Trophoblast cell (in vitro differentiated cells and primary cell): ENCODE data around the gene LRRC3.

Experiments used
- DNase-seq, 2 donors: peaks; one replicate each; pipeline ENCODE4 v3.0.0-alpha.2; 2016
- H2AFZ ChIP-seq: 2 replicates; pipeline ENCODE4 v1.6.1; 2013; ENCODE audit warnings: low read length, moderate library complexity, mild to moderate bottlenecking; ENCODE audit not compliant: insufficient read depth, poor library complexity
- H2AK5ac ChIP-seq: 2 replicates; pipeline ENCODE4 v1.6.1; 2013; ENCODE audit warnings: mild to moderate bottlenecking, low read length
- H2BK120ac ChIP-seq: 2 replicates; pipeline ENCODE4 v1.6.1; 2013; ENCODE audit warnings: low read length, mild to moderate bottlenecking, moderate library complexity; ENCODE audit not compliant: insufficient read depth, poor library complexity
- H2BK12ac ChIP-seq: 2 replicates; pipeline ENCODE4 v1.6.1; 2013; ENCODE audit warnings: mild to moderate bottlenecking, low read length, moderate library complexity
- H2BK5ac ChIP-seq: 2 replicates; pipeline ENCODE4 v1.6.1; 2013; ENCODE audit warnings: low read length, low read depth, moderate library complexity, mild to moderate bottlenecking; ENCODE audit not compliant: poor library complexity
- H3K14ac ChIP-seq: 2 replicates; pipeline ENCODE4 v1.6.1; 2013; ENCODE audit warnings: mild to moderate bottlenecking, low read length
- H3K18ac ChIP-seq: 2 replicates; pipeline ENCODE4 v1.6.1; 2013; ENCODE audit warnings: mild to moderate bottlenecking, low read length
- H3K23ac ChIP-seq: 2 replicates; pipeline ENCODE4 v1.6.1; 2013; ENCODE audit warnings: low read length
- H3K27ac ChIP-seq: 2 replicates; pipeline ENCODE4 v1.5.1; 2013; ENCODE audit warnings: low read depth, mild to moderate bottlenecking, inconsistent platforms, low read length, moderate library complexity
- H3K27me3 ChIP-seq: 2 replicates; pipeline ENCODE4 v1.6.1; 2013; ENCODE audit warnings: inconsistent platforms, mild to moderate bottlenecking, low read length, moderate library complexity; ENCODE audit not compliant: insufficient read depth
- H3K36me3 ChIP-seq, 2 experiments: 1 replicate in 1 of 2; 2 replicates in 1 of 2; pipeline ENCODE4 v1.6.1; 2013; ENCODE audit warnings: low read length in 2 of 2, mild to moderate bottlenecking in 2 of 2, moderate library complexity in 1 of 2; ENCODE audit not compliant: insufficient read depth in 2 of 2, control insufficient read depth in 1 of 2
- H3K4ac ChIP-seq: 2 replicates; pipeline ENCODE4 v1.6.1; 2013; ENCODE audit warnings: low read depth, mild to moderate bottlenecking, low read length, moderate library complexity
- H3K4me1 ChIP-seq, 2 experiments: 1 replicate in 1 of 2; 2 replicates in 1 of 2; pipeline ENCODE4 v1.6.1; 2013; ENCODE audit warnings: low read length in 2 of 2, mild to moderate bottlenecking in 2 of 2, moderate library complexity in 1 of 2; ENCODE audit not compliant: insufficient read depth in 2 of 2, control insufficient read depth in 1 of 2
- H3K4me2 ChIP-seq: 2 replicates; pipeline ENCODE4 v1.6.1; 2013; ENCODE audit warnings: inconsistent platforms, mild to moderate bottlenecking, low read length, moderate library complexity
- H3K4me3 ChIP-seq: 2 replicates; pipeline ENCODE4 v1.5.1; 2013; ENCODE audit warnings: mild to moderate bottlenecking, low read depth, low read length, inconsistent platforms
- H3K79me1 ChIP-seq: one replicate; pipeline ENCODE4 v1.6.1; 2013; ENCODE audit warnings: low read length
- H3K79me2 ChIP-seq: 2 replicates; pipeline ENCODE4 v1.6.1; 2013; ENCODE audit warnings: low read length, mild to moderate bottlenecking; ENCODE audit not compliant: control insufficient read depth, insufficient read depth, poor library complexity
- H3K9ac ChIP-seq: 2 replicates; pipeline ENCODE4 v1.6.1; 2013; ENCODE audit warnings: mild to moderate bottlenecking, low read length
- H3K9me3 ChIP-seq: 2 replicates; pipeline ENCODE4 v1.6.1; 2013; ENCODE audit warnings: low read depth, mild to moderate bottlenecking, control low read depth, inconsistent platforms, low read length; ENCODE audit not compliant: insufficient read depth
- H4K12ac ChIP-seq: 2 replicates; pipeline ENCODE4 v1.6.1; 2013; ENCODE audit warnings: low read depth, mild to moderate bottlenecking, low read length, moderate library complexity
- H4K8ac ChIP-seq: 2 replicates; pipeline ENCODE4 v1.6.1; 2013; ENCODE audit warnings: low read depth, mild to moderate bottlenecking, low read length, moderate library complexity
- H4K91ac ChIP-seq: one replicate; pipeline ENCODE4 v1.6.1; 2013; ENCODE audit warnings: low read depth, mild to moderate bottlenecking, low read length, moderate library complexity
- WGBS: extraction: QIAGEN DNeasy Blood & Tissue Kit; methylation state at CpG from one replicate; pipeline ENCODE4 v1.1.7; 2013; ENCODE audit warnings: missing lambda C conversion rate; ENCODE audit not compliant: insufficient read length, insufficient coverage; ENCODE audit errors: extremely low coverage; 5-methylcytosine and 5-hydroxymethylcytosine counted together

LRRC3 gene

GRCh38 chr21:44437696-44438431 is 17.4 kb upstream of the LRRC3 start:
- no peak overlapping the region for H3K23ac ChIP-seq
- H3K4me2 ChIP-seq = no peak overlapping the region
- H3K18ac ChIP-seq = no peak overlapping the region
- H4K8ac ChIP-seq = no peak overlapping the region
- no peak overlapping the region for H2AFZ ChIP-seq
- no peak overlapping the region for H2AK5ac ChIP-seq
- H3K14ac ChIP-seq = no peak overlapping the region
- H3K36me3 ChIP-seq = no peaks in the 10 kb centered on the region
- H3K4ac ChIP-seq = no peak overlapping the region
- H3K79me2 ChIP-seq = no peaks in the 10 kb centered on the region
- no peak for DNase-seq
- no peak overlapping the region for H2BK12ac ChIP-seq
- H3K27ac ChIP-seq = no peak overlapping the region
- H4K12ac ChIP-seq = no peak overlapping the region
- H4K91ac ChIP-seq = no peak overlapping the region
- no CpG with 5 or more reads among the region's 19 CpGs for WGBS
- no peak overlapping the region for H2BK120ac ChIP-seq
- peaks cover 4% of the 10 kb centered on the region for H3K9me3 ChIP-seq
- H3K79me1 ChIP-seq = no peaks in the 10 kb centered on the region
- H3K4me3 ChIP-seq = no peak overlapping the region
- H2BK5ac ChIP-seq = no peak overlapping the region
- H3K4me1 ChIP-seq = no peaks in the 10 kb centered on the region
- H3K9ac ChIP-seq = no peak overlapping the region
- no peaks in the 10 kb centered on the region for H3K27me3 ChIP-seq

- peaks cover 4% of the 10 kb centered on the region for H3K9me3 ChIP-seq
- H2AFZ ChIP-seq = no peak overlapping the region
- no peak overlapping the region for H3K9ac ChIP-seq
- no peak overlapping the region for H3K4me2 ChIP-seq
- no peak overlapping the region for H3K27ac ChIP-seq
- no peak overlapping the region for H3K4me3 ChIP-seq
- H3K27me3 ChIP-seq = no peaks in the 10 kb centered on the region
- H3K18ac ChIP-seq = no peak overlapping the region
- no peaks in the 10 kb centered on the region for H3K4me1 ChIP-seq
- H4K8ac ChIP-seq = no peak overlapping the region
- H3K23ac ChIP-seq = no peak overlapping the region
- no peak overlapping the region for H4K12ac ChIP-seq
- no CpG with 5 or more reads among the region's 34 CpGs for WGBS
- no peaks in the 10 kb centered on the region for H3K79me2 ChIP-seq
- no peak for DNase-seq
- H3K79me1 ChIP-seq = no peaks in the 10 kb centered on the region
- no peaks in the 10 kb centered on the region for H3K36me3 ChIP-seq
- no peak overlapping the region for H4K91ac ChIP-seq
- no peak overlapping the region for H2BK12ac ChIP-seq
- H3K4ac ChIP-seq = no peak overlapping the region
- H2BK120ac ChIP-seq = no peak overlapping the region
- no peak overlapping the region for H3K14ac ChIP-seq
- H2BK5ac ChIP-seq = no peak overlapping the region
- no peak overlapping the region for H2AK5ac ChIP-seq
Measured at GRCh38 chr21:44438531-44439210, 16.6 kb upstream of the LRRC3 start.

DNA sequence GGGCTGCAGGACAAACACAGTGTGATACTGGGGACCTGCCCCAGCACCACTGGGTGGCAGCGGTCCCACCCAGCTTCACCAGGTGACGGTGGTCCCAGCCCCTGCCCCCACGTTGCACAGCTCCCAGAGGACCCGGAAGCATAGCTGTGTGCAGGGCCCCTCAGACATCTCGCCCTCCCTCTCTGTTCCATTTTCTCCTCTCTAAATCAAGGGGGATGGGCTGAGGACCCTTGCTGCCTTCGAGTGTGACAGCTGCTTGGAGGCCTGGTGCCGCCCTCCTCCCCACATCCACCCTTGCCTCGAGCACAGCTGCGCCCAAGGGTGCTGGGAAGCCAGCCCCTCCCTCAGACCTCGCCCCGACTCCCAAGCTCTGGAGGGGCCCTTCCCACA is 16.1 kb upstream of the LRRC3 start:
- no peak for DNase-seq
- Histone ChIP-seq H4K91ac (no peak overlapping the region), H2AFZ (no peak overlapping the region), H2BK120ac (no peak overlapping the region), H3K27ac (no peak overlapping the region), H3K27me3 (no peaks in the 10 kb centered on the region), H3K79me2 (no peaks in the 10 kb centered on the region), H3K9ac (no peak overlapping the region), H2BK5ac (no peak overlapping the region), H2AK5ac (no peak overlapping the region), H3K14ac (no peak overlapping the region), H3K18ac (no peak overlapping the region), H3K36me3 (no peaks in the 10 kb centered on the region), H3K23ac (no peak overlapping the region), H4K8ac (no peak overlapping the region), H3K4ac (no peak overlapping the region), H3K4me2 (no peak overlapping the region), H3K4me3 (no peak overlapping the region), H2BK12ac (no peak overlapping the region), H3K9me3 (peaks cover 3% of the 10 kb centered on the region), H3K4me1 (no peaks in the 10 kb centered on the region), H3K79me1 (no peaks in the 10 kb centered on the region), H4K12ac (no peak overlapping the region)
- WGBS = no CpG with 5 or more reads among the region's 11 CpGs

- no CpG with 5 or more reads among the region's 33 CpGs for WGBS
- no peak overlapping the region for H3K23ac ChIP-seq
- H4K8ac ChIP-seq = no peak overlapping the region
- no peak for DNase-seq
- no peak overlapping the region for H3K18ac ChIP-seq
- no peaks in the 10 kb centered on the region for H3K79me1 ChIP-seq
- H3K14ac ChIP-seq = no peak overlapping the region
- H3K36me3 ChIP-seq = no peaks in the 10 kb centered on the region
- peaks cover 4% of the 10 kb centered on the region for H3K9me3 ChIP-seq
- no peak overlapping the region for H3K4me3 ChIP-seq
- no peaks in the 10 kb centered on the region for H3K27me3 ChIP-seq
- no peak overlapping the region for H3K27ac ChIP-seq
- no peak overlapping the region for H2BK5ac ChIP-seq
- H2BK12ac ChIP-seq = no peak overlapping the region
- no peak overlapping the region for H2AK5ac ChIP-seq
- no peak overlapping the region for H2BK120ac ChIP-seq
- no peak overlapping the region for H4K12ac ChIP-seq
- no peaks in the 10 kb centered on the region for H3K4me1 ChIP-seq
- H3K4me2 ChIP-seq = no peak overlapping the region
- H3K79me2 ChIP-seq = no peaks in the 10 kb centered on the region
- H3K9ac ChIP-seq = no peak overlapping the region
- no peak overlapping the region for H3K4ac ChIP-seq
- H2AFZ ChIP-seq = no peak overlapping the region
- H4K91ac ChIP-seq = no peak overlapping the region
Measured at GRCh38 chr21:44440241-44441040, 14.9 kb upstream of the LRRC3 start.
